Gastroesophageal sphincter (tissue), 3 donors: ENCODE data around the gene SPDYE2B.
"Not testable (repeated sequence)": the region's sequence is repeated elsewhere in the genome, so short reads cannot be mapped to it uniquely, and the experiment has no call there.

ENCODE experiments used
- EP300 ChIP-seq: sonication (generic); formaldehyde crosslinking; IDR thresholded peaks from one replicate; pipeline ENCODE4 v1.6.1; 2017; ENCODE audit warnings: antibody characterized with exemption, mild to moderate bottlenecking
- POLR2A ChIP-seq, 2 donors: fragments of 450-650 bp; IDR thresholded peaks; one replicate each; pipeline ENCODE4 v1.6.1; 2017; ENCODE audit warnings: antibody characterized with exemption in 2 of 2, mild to moderate bottlenecking in 2 of 2, moderate library complexity in 1 of 2
- TF ChIP-seq, protein P1 (sequence below), 4 experiments: fragments of 200-600 bp in 2 of 4; fragments of 450-650 bp in 2 of 4; sonication (generic) in 1 of 4; IDR thresholded peaks; one replicate each; pipeline ENCODE4 v1.5.1; 2017 to 2019; ENCODE audit warnings: antibody characterized with exemption in 4 of 4, mild to moderate bottlenecking in 2 of 4, moderate library complexity in 2 of 4

DNA sequence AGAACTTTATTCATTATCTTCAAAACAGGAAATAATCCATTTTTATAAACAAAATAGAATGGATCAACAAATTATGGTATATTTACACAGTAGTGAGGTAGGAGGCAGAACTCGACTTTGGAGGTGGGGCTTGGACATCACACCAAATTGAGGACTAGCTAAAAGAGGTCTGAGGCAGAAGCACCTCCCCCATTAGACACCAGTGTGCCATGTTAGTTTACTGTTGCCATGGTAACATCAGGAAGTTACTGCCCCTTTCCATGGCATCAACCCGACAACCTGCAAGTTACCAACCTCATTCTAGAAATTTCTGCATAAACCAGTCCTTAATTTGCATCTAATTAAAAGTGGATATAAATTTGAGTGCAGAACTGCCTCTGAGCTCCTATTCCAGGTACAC is 45.9 kb downstream of the SPDYE2B start:
- TF ChIP-seq, protein P1, sequence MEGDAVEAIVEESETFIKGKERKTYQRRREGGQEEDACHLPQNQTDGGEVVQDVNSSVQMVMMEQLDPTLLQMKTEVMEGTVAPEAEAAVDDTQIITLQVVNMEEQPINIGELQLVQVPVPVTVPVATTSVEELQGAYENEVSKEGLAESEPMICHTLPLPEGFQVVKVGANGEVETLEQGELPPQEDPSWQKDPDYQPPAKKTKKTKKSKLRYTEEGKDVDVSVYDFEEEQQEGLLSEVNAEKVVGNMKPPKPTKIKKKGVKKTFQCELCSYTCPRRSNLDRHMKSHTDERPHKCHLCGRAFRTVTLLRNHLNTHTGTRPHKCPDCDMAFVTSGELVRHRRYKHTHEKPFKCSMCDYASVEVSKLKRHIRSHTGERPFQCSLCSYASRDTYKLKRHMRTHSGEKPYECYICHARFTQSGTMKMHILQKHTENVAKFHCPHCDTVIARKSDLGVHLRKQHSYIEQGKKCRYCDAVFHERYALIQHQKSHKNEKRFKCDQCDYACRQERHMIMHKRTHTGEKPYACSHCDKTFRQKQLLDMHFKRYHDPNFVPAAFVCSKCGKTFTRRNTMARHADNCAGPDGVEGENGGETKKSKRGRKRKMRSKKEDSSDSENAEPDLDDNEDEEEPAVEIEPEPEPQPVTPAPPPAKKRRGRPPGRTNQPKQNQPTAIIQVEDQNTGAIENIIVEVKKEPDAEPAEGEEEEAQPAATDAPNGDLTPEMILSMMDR (IDR thresholded peaks at IDR 0.05) = not testable (repeated sequence)
- TF ChIP-seq EP300; POLR2A (IDR thresholded peaks at IDR 0.05): not testable (repeated sequence)
